H1 (cell line): ENCODE measurements around the gene PPP1R12B. TPM values are rescaled to one million over a fixed set of nuclear protein-coding genes. Genes with fewer than 3 reads are reported as not detected.
"Not testable (repeated sequence)": the region's sequence is repeated elsewhere in the genome, so short reads cannot be mapped to it uniquely, and the experiment has no call there.

ENCODE experiments used
- CTCF ChIA-PET: fragments of 300-600 bp; sonication (Branson Sonifier 250); formaldehyde crosslinking; loops from one replicate; lab custom pipeline; 2021; ENCODE audit not compliant: partially characterized antibody; lab: Charles Lee
- POLR2A ChIA-PET: fragments of 300-600 bp; sonication (Branson Sonifier 250); formaldehyde crosslinking; loops from one replicate; lab custom pipeline; 2021; ENCODE audit warnings: inconsistent platforms; ENCODE audit not compliant: partially characterized antibody; lab: Charles Lee
- DNase-seq, 2 experiments: peaks; one replicate each; pipeline versions ENCODE4 v3.0.0 to v3.0.0-alpha.2; 2010 to 2022; ENCODE audit warnings: low spot score in 2 of 2, low read depth in 1 of 2, mixed read lengths in 1 of 2
- FAIRE-seq: peaks from 2 replicates; lab custom pipeline; 2011; peaks lifted over from hg19 to GRCh38; lab: Jason Lieb, UNC
- H2AFZ ChIP-seq: 2 replicates; pipeline ENCODE4 v1.8.1; 2012; ENCODE audit warnings: low read length, inconsistent platforms
- H2AK5ac ChIP-seq: 2 replicates; pipeline ENCODE4 v1.6.1; 2013; ENCODE audit warnings: low read depth, low read length
- H2BK120ac ChIP-seq: replicated peaks from 2 replicates; pipeline ENCODE3; 2013; ENCODE audit warnings: low read depth, low read length, inconsistent platforms
- H2BK12ac ChIP-seq: 2 replicates; pipeline ENCODE4 v1.6.1; 2013; ENCODE audit warnings: low read depth, low read length
- H2BK15ac ChIP-seq: 2 replicates; pipeline ENCODE4 v1.6.1; 2013; ENCODE audit warnings: low read length
- H2BK20ac ChIP-seq: 2 replicates; pipeline ENCODE4 v1.6.1; 2013; ENCODE audit warnings: low read length
- H2BK5ac ChIP-seq: 2 replicates; pipeline ENCODE4 v1.6.1; 2013; ENCODE audit warnings: low read depth, low read length
- H3K14ac ChIP-seq: 2 replicates; pipeline ENCODE4 v1.6.1; 2013; ENCODE audit warnings: inconsistent platforms; ENCODE audit not compliant: insufficient read length
- H3K18ac ChIP-seq: 2 replicates; pipeline ENCODE4 v1.6.1; 2013; ENCODE audit warnings: low read length; ENCODE audit errors: extremely low read depth
- H3K23ac ChIP-seq: 2 replicates; pipeline ENCODE4 v1.6.1; 2013; ENCODE audit warnings: inconsistent platforms; ENCODE audit not compliant: insufficient read length
- H3K23me2 ChIP-seq: 2 replicates; pipeline ENCODE4 v1.6.1; 2013; ENCODE audit warnings: low read depth, low read length
- H3K27ac ChIP-seq: 2 replicates; pipeline ENCODE4 v1.6.1; 2011; ENCODE audit warnings: low read depth, low read length, inconsistent platforms
- H3K27me3 ChIP-seq, 4 experiments: replicated peaks in 1 of 4; 1 replicate in 1 of 4; 2 replicates in 3 of 4; pipeline versions ENCODE4 v1.6.1 to v1.8.1; 2011 to 2013; ENCODE audit warnings: low read length in 3 of 4, mild to moderate bottlenecking in 3 of 4, inconsistent platforms in 2 of 4, mixed read lengths in 2 of 4, moderate library complexity in 1 of 4; ENCODE audit not compliant: control insufficient read depth in 3 of 4, insufficient read depth in 3 of 4; ENCODE audit errors: extremely low read depth in 1 of 4
- H3K36me3 ChIP-seq, 4 experiments: 2 replicates each; pipeline versions ENCODE4 v1.6.1 to v1.8.1; 2011 to 2013; ENCODE audit warnings: mild to moderate bottlenecking in 4 of 4, low read length in 3 of 4, moderate library complexity in 2 of 4, control low read depth in 1 of 4, inconsistent platforms in 1 of 4; ENCODE audit not compliant: insufficient read depth in 4 of 4, control insufficient read depth in 2 of 4
- H3K4ac ChIP-seq: replicated peaks from 2 replicates; pipeline ENCODE3; 2013; ENCODE audit warnings: low read length, low read depth, mixed read lengths, inconsistent platforms; ENCODE audit not compliant: insufficient read length
- H3K4me1 ChIP-seq, 4 experiments: replicated peaks in 1 of 4; 1 replicate in 1 of 4; 2 replicates in 3 of 4; pipeline versions ENCODE4 v1.6.1 to v1.8.1; 2011 to 2013; ENCODE audit warnings: low read length in 3 of 4, inconsistent platforms in 2 of 4, mixed read lengths in 1 of 4; ENCODE audit not compliant: insufficient read depth in 4 of 4, control insufficient read depth in 3 of 4
- H3K4me2 ChIP-seq, 2 experiments: 2 replicates each; pipeline versions ENCODE4 v1.6.1 to v1.8.1; 2011 to 2013; ENCODE audit warnings: low read depth in 2 of 2, low read length in 2 of 2, control low read depth in 1 of 2, inconsistent platforms in 1 of 2, mild to moderate bottlenecking in 1 of 2; ENCODE audit not compliant: insufficient read depth in 1 of 2
- H3K4me3 ChIP-seq, 4 experiments: fragments of 200-600, 300-600 bp in 1 of 4; sonication (generic), shearing (Covaris generic), sonication (Bioruptor Twin) in 1 of 4; 2 replicates each; pipeline versions ENCODE4 v1.5.1 to v1.8.1; 2011 to 2016; ENCODE audit warnings: low read length in 4 of 4, low read depth in 3 of 4, control low read depth in 2 of 4, inconsistent platforms in 2 of 4, mild to moderate bottlenecking in 2 of 4, mixed read lengths in 1 of 4, moderate library complexity in 1 of 4; ENCODE audit not compliant: insufficient read depth in 2 of 4; ENCODE audit errors: extremely low read depth in 1 of 4
- H3K56ac ChIP-seq: replicated peaks from 2 replicates; pipeline ENCODE3; 2013; ENCODE audit warnings: low read depth, mild to moderate bottlenecking, mixed read lengths, low read length, inconsistent platforms; ENCODE audit not compliant: insufficient read length
- H3K79me1 ChIP-seq: 2 replicates; pipeline ENCODE4 v1.6.1; 2013; ENCODE audit warnings: low read depth, low read length, control low read depth
- H3K79me2 ChIP-seq, 2 experiments: 2 replicates each; pipeline versions ENCODE4 v1.6.1 to v1.8.1; 2012 to 2013; ENCODE audit warnings: low read length in 2 of 2, mild to moderate bottlenecking in 2 of 2, inconsistent platforms in 1 of 2; ENCODE audit not compliant: insufficient read depth in 2 of 2, control insufficient read depth in 1 of 2
- H3K9ac ChIP-seq, 4 experiments: replicated peaks in 1 of 4; 1 replicate in 1 of 4; 2 replicates in 3 of 4; pipeline versions ENCODE4 v1.6.1 to v1.8.1; 2011 to 2013; ENCODE audit warnings: low read depth in 3 of 4, low read length in 3 of 4, control low read depth in 2 of 4, mild to moderate bottlenecking in 2 of 4, moderate library complexity in 2 of 4, inconsistent platforms in 1 of 4; ENCODE audit errors: extremely low read depth in 1 of 4
- H3K9me3 ChIP-seq, 2 experiments: 2 replicates each; pipeline versions ENCODE4 v1.6.1 to v1.8.1; 2012 to 2013; ENCODE audit warnings: mild to moderate bottlenecking in 2 of 2, moderate library complexity in 2 of 2, control low read depth in 1 of 2, inconsistent platforms in 1 of 2, low read depth in 1 of 2, low read length in 1 of 2, mixed read lengths in 1 of 2; ENCODE audit not compliant: insufficient read depth in 2 of 2
- H4K20me1 ChIP-seq, 2 experiments: replicated peaks in 1 of 2; 2 replicates each; pipeline versions ENCODE3 to v1.8.1; 2011 to 2013; ENCODE audit warnings: inconsistent platforms in 2 of 2, low read length in 2 of 2, mild to moderate bottlenecking in 1 of 2; ENCODE audit not compliant: insufficient read depth in 2 of 2, control insufficient read depth in 1 of 2
- H4K5ac ChIP-seq: 2 replicates; pipeline ENCODE4 v1.6.1; 2013; ENCODE audit warnings: low read length, low read depth, mixed read lengths, inconsistent platforms; ENCODE audit not compliant: insufficient read length
- H4K8ac ChIP-seq: 2 replicates; pipeline ENCODE4 v1.8.0; 2013; ENCODE audit warnings: mild to moderate bottlenecking, moderate library complexity, low read length, inconsistent platforms; ENCODE audit not compliant: insufficient read depth; ENCODE audit errors: extremely low read depth
- H4K91ac ChIP-seq: replicated peaks from 2 replicates; pipeline ENCODE3; 2013; ENCODE audit warnings: low read length, mixed read lengths, inconsistent platforms; ENCODE audit not compliant: insufficient read length
- WGBS, 2 experiments: shearing (Covaris generic) in 1 of 2; methylation state at CpG; one replicate each; pipeline versions ENCODE4 v1.1.6 to v1.1.7; 2013 to 2015; ENCODE audit warnings: low lambda C conversion rate in 2 of 2, mixed read lengths in 2 of 2, inconsistent platforms in 1 of 2, low coverage in 1 of 2, missing lambda C conversion rate in 1 of 2; ENCODE audit not compliant: insufficient replicate concordance in 2 of 2, insufficient coverage in 1 of 2, insufficient read length in 1 of 2; ENCODE audit errors: extremely low coverage in 1 of 2, missing lambda C conversion rate in 1 of 2; 5-methylcytosine and 5-hydroxymethylcytosine counted together
- polyA plus RNA-seq, 7 experiments: library from polyadenylated mRNA; depleted of rRNA in 3 of 7; stranded (reverse) in 5 of 7; unstranded in 2 of 7; fragments of >200 nt in 5 of 7; fragments of 200-250 nt in 2 of 7; gene quantifications; 1 replicate in 5 of 7; 2 replicates in 1 of 7; 4 replicates in 1 of 7; pipeline versions ENCODE4 v1.2.1 to v1.2.3, GENCODE V29; 2011 to 2013; ENCODE audit warnings: missing spikeins in 2 of 7, mixed read lengths in 2 of 7
- total RNA-seq: library from RNA; stranded (reverse); fragmentation: NEBNext Ultra II Directional; extraction: Animal tissue kit (Norgen Biotek cat#: 25700); gene quantifications from 2 replicates; pipeline ENCODE4 v1.2.1, GENCODE V29; 2021

The PPP1R12B gene
- total and polyA plus RNA-seq, 2 of the 8 experiments (the other 6 are each of a cell fraction or from before 2014, with no cell fraction given): 7.9 to 18.7 TPM

DNA sequence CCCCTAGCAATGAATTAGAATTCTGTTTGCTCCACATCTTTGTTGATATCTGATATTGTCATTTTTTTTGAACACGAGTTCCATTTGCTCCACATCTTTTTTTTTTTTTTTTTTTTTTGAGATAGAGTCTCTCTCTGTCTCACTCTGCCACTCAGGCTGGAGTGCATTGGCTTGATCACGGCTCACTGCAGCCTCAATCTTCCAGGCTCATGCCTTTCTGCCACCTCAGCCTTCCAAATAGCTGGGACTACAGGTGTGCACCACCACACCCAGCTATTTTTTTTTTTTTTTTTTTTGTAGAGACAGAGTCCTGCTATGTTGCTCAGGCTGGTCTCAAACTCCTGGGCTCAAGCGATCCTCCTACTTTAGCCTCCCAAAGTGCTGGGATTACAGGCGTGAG, 22.4 kb downstream of the PPP1R12B start:
- not testable (repeated sequence) for DNase-seq, H3K4me1 ChIP-seq, H3K18ac ChIP-seq, H3K27me3 ChIP-seq, H3K9me3 ChIP-seq, H3K23me2 ChIP-seq, H2AFZ ChIP-seq, H2BK5ac ChIP-seq, H3K4ac ChIP-seq, H3K27ac ChIP-seq, H3K4me2 ChIP-seq, H3K56ac ChIP-seq, H3K23ac ChIP-seq, H4K20me1 ChIP-seq, H2BK12ac ChIP-seq, H4K8ac ChIP-seq, H2AK5ac ChIP-seq, H3K79me1 ChIP-seq, H4K5ac ChIP-seq, FAIRE-seq, H3K9ac ChIP-seq, H3K4me3 ChIP-seq, H4K91ac ChIP-seq, H3K14ac ChIP-seq, H2BK120ac ChIP-seq, H2BK15ac ChIP-seq, H3K36me3 ChIP-seq, H2BK20ac ChIP-seq
- ChIA-PET CTCF (interaction anchor here (0.6 to 1.3 kb wide), 4 partner anchors 10 to 346 kb away, joined by 3 read pairs; no protein-coding TSS in a partner anchor), POLR2A (interaction anchor here (1.0 kb wide), 1 partner anchor 9 kb away, joined by 3 read pairs; no protein-coding TSS in a partner anchor)
- peaks cover 0 to 14% of the 10 kb centered on the region in 2 experiments; a peak in 2 of 4 replicates for H3K79me2 ChIP-seq
- 100% methylated on average over 1 of the region's 4 CpGs; no CpG with 5 or more reads in 1 of the 2 experiments for WGBS, 2 experiments
